Sigmoid colon (tissue), 7 donors: ENCODE results near the gene VILL. TPM values are rescaled to one million over a fixed set of nuclear protein-coding genes. Genes with fewer than 3 reads are reported as not detected.

ENCODE experiments used
- DNase-seq: peaks from one replicate; pipeline ENCODE4 v3.0.0-alpha.2; 2019
- H3K27ac ChIP-seq, 4 donors: fragments of 200-600 bp; sonication (generic); one replicate each; pipeline ENCODE4 v1.5.1; 2016 to 2019; ENCODE audit warnings: mild to moderate bottlenecking in 1 of 4
- H3K27me3 ChIP-seq, 3 donors: fragments of 200-600 bp; sonication (generic); one replicate each; pipeline ENCODE4 v1.5.1; 2019; ENCODE audit warnings: mild to moderate bottlenecking in 1 of 3
- H3K36me3 ChIP-seq, 4 donors: fragments of 200-600 bp; sonication (generic); one replicate each; pipeline ENCODE4 v1.5.1; 2016 to 2019
- H3K4me1 ChIP-seq, 4 donors: fragments of 200-600 bp; sonication (generic); one replicate each; pipeline ENCODE4 v1.5.1; 2017 to 2019
- H3K4me3 ChIP-seq, 4 donors: fragments of 200-600 bp; sonication (generic); one replicate each; pipeline ENCODE4 v1.5.1; 2017 to 2019; ENCODE audit warnings: mild to moderate bottlenecking in 2 of 4, moderate library complexity in 1 of 4
- H3K9me3 ChIP-seq, 4 donors: fragments of 200-600 bp in 3 of 4; sonication (generic) in 3 of 4; one replicate each; pipeline versions ENCODE4 v1.5.1 to v1.6.1; 2013 to 2019
- EP300 ChIP-seq, 4 donors: sonication (generic); formaldehyde crosslinking; IDR thresholded peaks; one replicate each; pipeline ENCODE4 v1.6.1; 2017; ENCODE audit warnings: antibody characterized with exemption in 4 of 4
- POLR2A ChIP-seq, 2 donors: fragments of 450-650 bp; IDR thresholded peaks; one replicate each; pipeline ENCODE4 v1.6.1; 2016; ENCODE audit warnings: antibody characterized with exemption in 2 of 2, mild to moderate bottlenecking in 2 of 2, moderate library complexity in 2 of 2
- POLR2AphosphoS5 ChIP-seq, 4 donors: sonication (generic); formaldehyde crosslinking; IDR thresholded peaks; one replicate each; pipeline ENCODE4 v1.6.1; 2017; ENCODE audit warnings: antibody characterized with exemption in 4 of 4
- WGBS, 2 donors: extraction: QIAGEN DNeasy Blood & Tissue Kit; methylation state at CpG; one replicate each; pipeline ENCODE4 v1.1.7; 2013; 5-methylcytosine and 5-hydroxymethylcytosine counted together
- intact Hi-C: fragments of 100-400 bp; cut with DNase I; formaldehyde crosslinking; loops from one replicate; pipeline ENCODE4 v1.15.1; 2023
- polyA plus RNA-seq, 3 donors: library from polyadenylated mRNA; stranded (reverse); fragments of 200-250 nt; gene quantifications; one replicate each; pipeline ENCODE4 v1.2.3, GENCODE V29; 2013
- total RNA-seq, 4 donors: library from RNA; depleted of rRNA; stranded (reverse); fragments of >200 nt; gene quantifications; one replicate each; pipeline ENCODE4 v1.1.0, GENCODE V29; 2016
- TF ChIP-seq, protein P1 (sequence below), 4 experiments: fragments of 450-650 bp in 3 of 4; fragments of 200-600 bp in 1 of 4; IDR thresholded peaks; one replicate each; pipeline ENCODE4 v1.5.1; 2016 to 2019; ENCODE audit warnings: antibody characterized with exemption in 4 of 4, mild to moderate bottlenecking in 3 of 4, moderate library complexity in 2 of 4
- donor health status: healthy with polysubstance abuse.
- donor health status: Bipolar disorder and iron deficiency.
- donor health status: healthy.

VILL gene
- total and polyA plus RNA-seq, 7 donors = 5.3 to 175 (median 8.3) TPM

DNA sequence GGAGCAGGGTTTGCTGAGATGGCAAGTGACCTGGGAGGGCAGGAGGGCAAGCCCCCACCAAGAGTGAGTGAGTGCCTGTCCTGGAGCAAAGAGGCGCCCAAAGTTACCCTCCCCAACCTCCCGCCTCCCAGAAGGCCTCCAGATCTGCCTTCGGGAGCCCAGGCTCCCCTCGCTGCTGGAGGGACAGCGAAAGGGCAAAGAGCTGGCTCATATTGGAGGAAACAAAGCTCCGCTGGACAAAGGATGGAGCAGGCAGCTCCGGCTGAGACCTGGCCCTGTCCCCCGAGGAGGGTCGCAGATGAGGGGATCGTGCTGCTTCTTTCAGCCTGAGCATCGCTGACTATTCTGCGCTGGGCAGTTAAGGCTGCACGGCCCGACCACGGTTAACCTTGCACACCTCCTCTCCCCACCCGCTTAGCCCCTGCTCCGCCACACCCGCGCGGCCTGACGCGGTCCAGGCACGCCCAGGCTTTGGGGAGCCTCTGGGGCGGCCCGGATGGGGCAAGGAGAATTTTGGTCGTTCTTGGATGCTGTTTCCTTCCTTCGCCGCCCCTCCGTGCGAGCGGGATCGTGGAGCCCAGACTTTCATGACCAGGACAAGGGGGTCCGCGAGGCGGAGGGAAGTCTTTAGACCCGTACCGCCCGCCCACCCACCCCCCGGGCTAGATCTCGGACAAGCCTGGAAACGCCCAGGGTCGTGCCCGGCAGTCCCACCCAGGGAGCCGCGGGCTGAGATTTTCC lies 38.2 kb downstream of the VILL start:
- TF ChIP-seq POLR2A (IDR thresholded peaks at IDR 0.05) (no peak), POLR2AphosphoS5 (IDR thresholded peaks at IDR 0.05) (no peak), EP300 (IDR thresholded peaks at IDR 0.05) (no peak)
- TF ChIP-seq, protein P1, sequence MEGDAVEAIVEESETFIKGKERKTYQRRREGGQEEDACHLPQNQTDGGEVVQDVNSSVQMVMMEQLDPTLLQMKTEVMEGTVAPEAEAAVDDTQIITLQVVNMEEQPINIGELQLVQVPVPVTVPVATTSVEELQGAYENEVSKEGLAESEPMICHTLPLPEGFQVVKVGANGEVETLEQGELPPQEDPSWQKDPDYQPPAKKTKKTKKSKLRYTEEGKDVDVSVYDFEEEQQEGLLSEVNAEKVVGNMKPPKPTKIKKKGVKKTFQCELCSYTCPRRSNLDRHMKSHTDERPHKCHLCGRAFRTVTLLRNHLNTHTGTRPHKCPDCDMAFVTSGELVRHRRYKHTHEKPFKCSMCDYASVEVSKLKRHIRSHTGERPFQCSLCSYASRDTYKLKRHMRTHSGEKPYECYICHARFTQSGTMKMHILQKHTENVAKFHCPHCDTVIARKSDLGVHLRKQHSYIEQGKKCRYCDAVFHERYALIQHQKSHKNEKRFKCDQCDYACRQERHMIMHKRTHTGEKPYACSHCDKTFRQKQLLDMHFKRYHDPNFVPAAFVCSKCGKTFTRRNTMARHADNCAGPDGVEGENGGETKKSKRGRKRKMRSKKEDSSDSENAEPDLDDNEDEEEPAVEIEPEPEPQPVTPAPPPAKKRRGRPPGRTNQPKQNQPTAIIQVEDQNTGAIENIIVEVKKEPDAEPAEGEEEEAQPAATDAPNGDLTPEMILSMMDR (IDR thresholded peaks at IDR 0.05) = no peak
- peak overlapping the region; percentile 43 to 74 (median 57) for H3K4me3 ChIP-seq
- 25 to 28% methylated on average over 45 of the region's 45 CpGs for WGBS, 2 donors
- H3K27me3 ChIP-seq = no peaks in the 10 kb centered on the region
- no peaks in the 10 kb centered on the region for H3K9me3 ChIP-seq
- no peak for DNase-seq
- peak overlapping the region; percentile 75 to 87 (median 86) for H3K27ac ChIP-seq
- H3K36me3 ChIP-seq = no peaks in the 10 kb centered on the region
- H3K4me1 ChIP-seq = peaks cover 0 to 50% (median 42%) of the 10 kb centered on the region in 4 donors
- intact Hi-C loops = no loop called here

DNA sequence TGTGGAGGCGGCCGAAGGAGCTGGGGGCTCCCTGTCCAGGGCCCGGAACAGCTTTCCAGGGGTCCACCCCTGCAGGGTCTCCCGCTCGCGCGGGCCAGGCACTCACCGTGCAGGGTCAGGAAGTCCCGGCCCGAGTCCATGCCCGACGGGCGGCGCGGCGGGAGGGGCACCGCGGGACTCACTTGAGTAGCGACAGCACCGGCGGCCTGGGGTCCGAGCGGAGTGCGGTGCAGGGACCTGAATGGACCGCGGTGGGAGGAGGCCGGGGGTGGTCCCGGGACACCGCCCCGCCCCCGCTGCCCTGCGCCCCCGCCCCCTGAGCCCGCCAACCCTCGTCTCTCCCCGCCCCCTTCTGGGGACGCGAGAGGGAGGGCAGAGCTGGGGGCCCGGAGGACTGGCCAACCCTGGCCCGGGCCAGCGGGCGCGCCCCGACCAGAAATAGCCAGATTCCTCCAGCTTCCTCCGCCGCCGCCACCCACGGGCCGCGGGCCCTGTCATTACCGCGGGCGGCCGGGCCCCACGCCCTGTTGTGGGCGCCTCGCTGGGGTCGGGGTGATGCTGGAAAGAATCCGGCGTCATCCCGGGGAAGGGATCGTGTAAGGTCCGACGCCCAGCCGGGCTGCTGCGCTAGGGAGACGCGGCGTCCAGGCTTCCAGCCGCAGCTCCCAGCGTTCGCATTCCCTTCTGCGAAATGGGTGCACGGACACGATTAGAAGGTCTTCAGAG lies 39.0 kb downstream of the VILL start, which contains the start of gene PLCD1:
Gene PLCD1 (minus strand): TSS at position 243 of the 726 bp plus-strand sequence. CDS start 103 bp downstream, at position 140.
- intact Hi-C loops = no loop called here
- Histone ChIP-seq H3K9me3 (no peaks in the 10 kb centered on the region), H3K36me3 (no peaks in the 10 kb centered on the region), H3K4me1 (peaks cover 0 to 47% (median 39%) of the 10 kb centered on the region in 4 donors), H3K27me3 (no peaks in the 10 kb centered on the region), H3K27ac (peak within 1 kb of the TSS; percentile 75 to 87 (median 86)), H3K4me3 (peak within 1 kb of the TSS; percentile 43 to 74 (median 57))
- TF ChIP-seq EP300 (IDR thresholded peaks at IDR 0.05) (peak in 2 of 4 donors; percentile 14 to 31), POLR2AphosphoS5 (IDR thresholded peaks at IDR 0.05) (peak; percentile 44 to 71 (median 60))
- TF ChIP-seq, protein P1 (IDR thresholded peaks at IDR 0.05) = no peak
- WGBS, 2 donors = 2% methylated on average over 75 of the region's 75 CpGs
- peak; percentile 90 for DNase-seq

DNA sequence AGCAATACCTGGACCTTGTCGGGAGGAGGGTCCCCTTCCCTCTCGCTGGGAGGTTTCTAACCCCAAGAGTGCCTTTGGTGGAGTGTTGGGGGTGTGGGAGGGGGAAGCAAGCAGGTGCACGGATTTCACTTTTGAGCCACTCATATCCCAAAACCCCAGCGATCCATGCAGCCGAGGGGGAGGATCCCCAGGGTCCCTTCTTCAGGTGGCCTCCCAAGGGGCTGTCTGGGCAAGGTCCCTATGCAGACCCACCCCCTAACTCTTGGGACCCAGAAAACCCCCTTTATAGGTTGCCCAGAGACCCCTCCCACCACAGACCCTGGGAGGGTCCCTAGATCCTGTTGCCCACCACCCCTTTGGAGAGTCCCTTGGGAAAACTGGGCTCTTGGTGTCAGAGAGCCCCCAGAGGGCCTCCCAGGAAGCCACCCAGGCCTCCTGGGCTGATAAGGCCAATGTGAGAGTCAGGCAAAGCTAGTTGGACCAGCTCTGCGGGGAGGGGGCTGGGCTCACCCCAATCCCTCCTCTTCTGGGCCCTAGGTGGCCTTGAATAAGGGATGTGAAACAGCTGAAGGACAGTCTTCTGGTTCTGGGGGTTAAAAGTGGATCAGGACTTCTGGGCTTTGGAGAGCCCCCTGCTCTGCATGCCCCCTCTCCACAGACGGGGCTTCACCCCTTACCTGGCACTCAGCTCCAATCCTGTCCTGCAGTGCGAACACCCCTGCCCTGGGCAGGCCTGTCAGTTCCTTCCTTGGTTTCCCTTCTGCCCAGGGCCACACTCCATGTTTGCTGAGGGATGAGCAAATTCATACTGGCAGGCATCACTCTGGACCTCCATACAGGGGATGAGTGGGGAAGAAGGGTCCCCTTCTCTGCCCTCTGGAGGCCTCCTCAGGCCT lies 39.8 kb downstream of the VILL start:
- TF ChIP-seq POLR2AphosphoS5 (IDR thresholded peaks at IDR 0.05) = no peak
- TF ChIP-seq EP300 (IDR thresholded peaks at IDR 0.05) = no peak
- TF ChIP-seq, protein P1 (IDR thresholded peaks at IDR 0.05) = no peak
- no peak for TF ChIP-seq POLR2A (IDR thresholded peaks at IDR 0.05)
- intact Hi-C loops = no loop called here
- Histone ChIP-seq H3K4me3 (peak overlapping the region; percentile 43 to 74 (median 57)), H3K36me3 (no peaks in the 10 kb centered on the region), H3K27ac (peak overlapping the region; percentile 75 to 87 (median 86)), H3K4me1 (peaks cover 0 to 44% (median 37%) of the 10 kb centered on the region in 4 donors), H3K9me3 (no peaks in the 10 kb centered on the region), H3K27me3 (no peaks in the 10 kb centered on the region)
- DNase-seq = no peak
- WGBS, 2 donors = 33 to 49% methylated on average over 8 of the region's 8 CpGs
